ENCODE data around the gene FAM13A.

DNA sequence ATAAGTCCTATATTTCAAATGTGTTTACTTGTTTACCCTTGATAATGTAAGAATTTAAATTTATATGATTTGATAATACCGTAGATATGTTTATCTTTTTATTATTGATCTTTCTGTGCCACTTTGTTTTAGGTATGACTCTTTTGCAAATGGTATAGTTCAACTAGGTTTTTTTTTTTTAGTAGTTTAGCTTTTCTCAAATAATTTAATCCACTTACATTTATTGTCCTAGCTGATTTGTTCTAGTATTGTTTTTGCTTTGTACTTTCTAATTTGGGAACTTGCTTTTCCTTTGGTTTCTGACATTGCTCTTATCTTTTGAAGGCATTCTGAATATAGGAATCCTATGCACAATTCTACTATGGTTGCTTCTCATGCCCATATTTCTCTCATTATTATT, 260.4 kb downstream of the FAM13A start:
- TF ChIP-seq, protein P1, sequence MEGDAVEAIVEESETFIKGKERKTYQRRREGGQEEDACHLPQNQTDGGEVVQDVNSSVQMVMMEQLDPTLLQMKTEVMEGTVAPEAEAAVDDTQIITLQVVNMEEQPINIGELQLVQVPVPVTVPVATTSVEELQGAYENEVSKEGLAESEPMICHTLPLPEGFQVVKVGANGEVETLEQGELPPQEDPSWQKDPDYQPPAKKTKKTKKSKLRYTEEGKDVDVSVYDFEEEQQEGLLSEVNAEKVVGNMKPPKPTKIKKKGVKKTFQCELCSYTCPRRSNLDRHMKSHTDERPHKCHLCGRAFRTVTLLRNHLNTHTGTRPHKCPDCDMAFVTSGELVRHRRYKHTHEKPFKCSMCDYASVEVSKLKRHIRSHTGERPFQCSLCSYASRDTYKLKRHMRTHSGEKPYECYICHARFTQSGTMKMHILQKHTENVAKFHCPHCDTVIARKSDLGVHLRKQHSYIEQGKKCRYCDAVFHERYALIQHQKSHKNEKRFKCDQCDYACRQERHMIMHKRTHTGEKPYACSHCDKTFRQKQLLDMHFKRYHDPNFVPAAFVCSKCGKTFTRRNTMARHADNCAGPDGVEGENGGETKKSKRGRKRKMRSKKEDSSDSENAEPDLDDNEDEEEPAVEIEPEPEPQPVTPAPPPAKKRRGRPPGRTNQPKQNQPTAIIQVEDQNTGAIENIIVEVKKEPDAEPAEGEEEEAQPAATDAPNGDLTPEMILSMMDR (IDR thresholded peaks at IDR 0.05) = no peak
- TF ChIP-seq POLR2A (IDR thresholded peaks at IDR 0.05) = no peak
